Smooth muscle cell (in vitro differentiated cells): ENCODE measurements around the gene MAST4. TPM values are rescaled to one million over a fixed set of nuclear protein-coding genes. Genes with fewer than 3 reads are reported as not detected.
A peak's percentile ranks its signal among the peaks of the same experiment; 100 is the strongest.

Source experiments
- DNase-seq: peaks from one replicate; lab custom pipeline; 2025; ENCODE audit not compliant: unreplicated experiment; lab: John Stamatoyannopoulos, UW
- H2AFZ ChIP-seq: fragments of 200-600 bp; sonication (generic); 2 replicates; pipeline ENCODE4 v1.6.0; 2016; ENCODE audit warnings: antibody characterized with exemption, low read depth, mild to moderate bottlenecking
- H3F3A ChIP-seq: fragments of 200-600 bp; sonication (generic); 2 replicates; pipeline ENCODE4 v1.6.0; 2017; ENCODE audit warnings: antibody characterized with exemption, low read depth
- H3K27ac ChIP-seq: fragments of 200-600 bp; sonication (generic); 2 replicates; pipeline ENCODE4 v1.5.1; 2016; ENCODE audit warnings: low read depth, mild to moderate bottlenecking
- H3K27me3 ChIP-seq: fragments of 200-600 bp; sonication (generic); 2 replicates; pipeline ENCODE4 v1.6.1; 2016; ENCODE audit warnings: low read depth, mild to moderate bottlenecking
- H3K36me3 ChIP-seq: fragments of 200-600 bp; sonication (generic); 2 replicates; pipeline ENCODE4 v1.5.1; 2016; ENCODE audit warnings: low read depth
- H3K4me1 ChIP-seq: fragments of 200-600 bp; sonication (generic); 2 replicates; pipeline ENCODE4 v1.5.1; 2016; ENCODE audit warnings: low read depth
- H3K4me2 ChIP-seq: fragments of 200-600 bp; sonication (generic); 2 replicates; pipeline ENCODE4 v1.6.0; 2016; ENCODE audit warnings: mild to moderate bottlenecking
- H3K4me3 ChIP-seq: fragments of 200-600 bp; sonication (generic); 2 replicates; pipeline ENCODE4 v1.5.1; 2016; ENCODE audit warnings: mild to moderate bottlenecking
- H3K79me2 ChIP-seq: fragments of 200-600 bp; sonication (generic); 2 replicates; pipeline ENCODE4 v1.6.0; 2016; ENCODE audit warnings: low read depth, mild to moderate bottlenecking
- H3K9ac ChIP-seq: fragments of 200-600 bp; sonication (generic); 2 replicates; pipeline ENCODE4 v1.6.0; 2016; ENCODE audit warnings: low read depth
- H3K9me3 ChIP-seq: fragments of 200-600 bp; sonication (generic); replicated peaks from 2 replicates; pipeline ENCODE4 v1.5.1; 2016; ENCODE audit warnings: low read depth
- H4K20me1 ChIP-seq: fragments of 200-600 bp; sonication (generic); 2 replicates; pipeline ENCODE4 v1.6.0; 2016; ENCODE audit warnings: low read depth
- WGBS: methylation state at CpG from one replicate; pipeline ENCODE4 v1.1.7; 2016; ENCODE audit warnings: low lambda C conversion rate; 5-methylcytosine and 5-hydroxymethylcytosine counted together
- polyA plus RNA-seq: library from polyadenylated mRNA; unstranded; fragments of >200 nt; fragmentation: Nextera tagmentation; extraction: Ambion mirVana; gene quantifications from 2 replicates; pipeline ENCODE4 v1.2.1, GENCODE V29; 2016
- total RNA-seq: library from RNA; depleted of rRNA; stranded (reverse); fragments of >200 nt; gene quantifications from 2 replicates; pipeline ENCODE4 v1.2.3, GENCODE V29; 2014
- TF ChIP-seq, protein P1 (sequence below): fragments of 200-600 bp; sonication (generic); IDR thresholded peaks from 2 replicates; pipeline ENCODE4 v1.5.1; 2017; ENCODE audit warnings: borderline replicate concordance, mild to moderate bottlenecking, antibody characterized with exemption; ENCODE audit not compliant: insufficient read depth, poor library complexity, severe bottlenecking

Gene MAST4
- total and polyA plus RNA-seq, 2 experiments from 2014 or later, result 6.3 to 24.0 TPM

DNA sequence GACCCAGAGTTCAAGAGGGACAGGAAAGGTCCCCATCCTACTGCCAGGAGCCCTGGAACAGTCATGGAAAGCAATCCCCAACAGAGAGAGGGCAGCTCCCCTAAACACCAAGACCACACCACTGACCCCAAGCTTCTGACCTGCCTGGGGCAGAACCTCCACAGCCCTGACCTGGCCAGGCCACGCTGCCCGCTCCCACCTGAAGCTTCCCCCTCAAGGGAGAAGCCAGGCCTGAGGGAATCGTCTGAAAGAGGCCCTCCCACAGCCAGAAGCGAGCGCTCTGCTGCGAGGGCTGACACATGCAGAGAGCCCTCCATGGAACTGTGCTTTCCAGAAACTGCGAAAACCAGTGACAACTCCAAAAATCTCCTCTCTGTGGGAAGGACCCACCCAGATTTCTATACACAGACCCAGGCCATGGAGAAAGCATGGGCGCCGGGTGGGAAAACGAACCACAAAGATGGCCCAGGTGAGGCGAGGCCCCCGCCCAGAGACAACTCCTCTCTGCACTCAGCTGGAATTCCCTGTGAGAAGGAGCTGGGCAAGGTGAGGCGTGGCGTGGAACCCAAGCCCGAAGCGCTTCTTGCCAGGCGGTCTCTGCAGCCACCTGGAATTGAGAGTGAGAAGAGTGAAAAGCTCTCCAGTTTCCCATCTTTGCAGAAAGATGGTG is 568.8 kb downstream of the MAST4 start:
- no peak for DNase-seq
- no peaks in the 10 kb centered on the region for H3F3A ChIP-seq
- H3K4me3 ChIP-seq, result no peak overlapping the region
- H3K36me3 ChIP-seq, result no peaks in the 10 kb centered on the region
- no peaks in the 10 kb centered on the region for H3K27me3 ChIP-seq
- H2AFZ ChIP-seq, result no peak overlapping the region
- H3K4me1 ChIP-seq, result peaks cover 4% of the 10 kb centered on the region
- H4K20me1 ChIP-seq, result no peaks in the 10 kb centered on the region
- no peak overlapping the region for H3K9ac ChIP-seq
- H3K9me3 ChIP-seq, result no peaks in the 10 kb centered on the region
- no peaks in the 10 kb centered on the region for H3K79me2 ChIP-seq
- TF ChIP-seq, protein P1, sequence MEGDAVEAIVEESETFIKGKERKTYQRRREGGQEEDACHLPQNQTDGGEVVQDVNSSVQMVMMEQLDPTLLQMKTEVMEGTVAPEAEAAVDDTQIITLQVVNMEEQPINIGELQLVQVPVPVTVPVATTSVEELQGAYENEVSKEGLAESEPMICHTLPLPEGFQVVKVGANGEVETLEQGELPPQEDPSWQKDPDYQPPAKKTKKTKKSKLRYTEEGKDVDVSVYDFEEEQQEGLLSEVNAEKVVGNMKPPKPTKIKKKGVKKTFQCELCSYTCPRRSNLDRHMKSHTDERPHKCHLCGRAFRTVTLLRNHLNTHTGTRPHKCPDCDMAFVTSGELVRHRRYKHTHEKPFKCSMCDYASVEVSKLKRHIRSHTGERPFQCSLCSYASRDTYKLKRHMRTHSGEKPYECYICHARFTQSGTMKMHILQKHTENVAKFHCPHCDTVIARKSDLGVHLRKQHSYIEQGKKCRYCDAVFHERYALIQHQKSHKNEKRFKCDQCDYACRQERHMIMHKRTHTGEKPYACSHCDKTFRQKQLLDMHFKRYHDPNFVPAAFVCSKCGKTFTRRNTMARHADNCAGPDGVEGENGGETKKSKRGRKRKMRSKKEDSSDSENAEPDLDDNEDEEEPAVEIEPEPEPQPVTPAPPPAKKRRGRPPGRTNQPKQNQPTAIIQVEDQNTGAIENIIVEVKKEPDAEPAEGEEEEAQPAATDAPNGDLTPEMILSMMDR, result no peak
- 98% methylated on average over 17 of the region's 17 CpGs for WGBS
- H3K4me2 ChIP-seq, result no peak overlapping the region
- no peak overlapping the region for H3K27ac ChIP-seq

DNA sequence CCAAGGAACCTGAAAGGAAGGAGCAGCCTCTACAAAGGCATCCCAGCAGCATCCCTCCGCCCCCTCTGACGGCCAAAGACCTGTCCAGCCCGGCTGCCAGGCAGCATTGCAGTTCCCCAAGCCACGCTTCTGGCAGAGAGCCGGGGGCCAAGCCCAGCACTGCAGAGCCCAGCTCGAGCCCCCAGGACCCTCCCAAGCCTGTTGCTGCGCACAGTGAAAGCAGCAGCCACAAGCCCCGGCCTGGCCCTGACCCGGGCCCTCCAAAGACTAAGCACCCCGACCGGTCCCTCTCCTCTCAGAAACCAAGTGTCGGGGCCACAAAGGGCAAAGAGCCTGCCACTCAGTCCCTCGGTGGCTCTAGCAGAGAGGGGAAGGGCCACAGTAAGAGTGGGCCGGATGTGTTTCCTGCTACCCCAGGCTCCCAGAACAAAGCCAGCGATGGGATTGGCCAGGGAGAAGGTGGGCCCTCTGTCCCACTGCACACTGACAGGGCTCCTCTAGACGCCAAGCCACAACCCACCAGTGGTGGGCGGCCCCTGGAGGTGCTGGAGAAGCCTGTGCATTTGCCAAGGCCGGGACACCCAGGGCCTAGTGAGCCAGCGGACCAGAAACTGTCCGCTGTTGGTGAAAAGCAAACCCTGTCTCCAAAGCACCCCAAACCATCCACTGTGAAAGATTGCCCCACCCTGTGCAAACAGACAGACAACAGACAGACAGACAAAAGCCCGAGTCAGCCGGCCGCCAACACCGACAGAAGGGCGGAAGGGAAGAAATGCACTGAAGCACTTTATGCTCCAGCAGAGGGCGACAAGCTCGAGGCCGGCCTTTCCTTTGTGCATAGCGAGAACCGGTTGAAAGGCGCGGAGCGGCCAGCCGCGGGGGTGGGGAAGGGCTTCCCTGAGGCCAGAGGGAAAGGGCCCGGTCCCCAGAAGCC is 569.6 kb downstream of the MAST4 start:
- Histone ChIP-seq H4K20me1 (no peaks in the 10 kb centered on the region), H3K4me3 (peak overlapping the region; percentile 29), H3K36me3 (no peaks in the 10 kb centered on the region), H3K4me1 (peaks cover 4% of the 10 kb centered on the region), H3K79me2 (no peaks in the 10 kb centered on the region), H3K4me2 (peak overlapping the region; percentile 80), H3F3A (no peaks in the 10 kb centered on the region), H3K27me3 (no peaks in the 10 kb centered on the region), H3K27ac (no peak overlapping the region), H2AFZ (peak overlapping the region; percentile 82), H3K9me3 (no peaks in the 10 kb centered on the region), H3K9ac (no peak overlapping the region)
- WGBS, result 48% methylated on average over 36 of the region's 36 CpGs
- TF ChIP-seq, protein P1, result peak; percentile 77
- DNase-seq, result peak; percentile 43

DNA sequence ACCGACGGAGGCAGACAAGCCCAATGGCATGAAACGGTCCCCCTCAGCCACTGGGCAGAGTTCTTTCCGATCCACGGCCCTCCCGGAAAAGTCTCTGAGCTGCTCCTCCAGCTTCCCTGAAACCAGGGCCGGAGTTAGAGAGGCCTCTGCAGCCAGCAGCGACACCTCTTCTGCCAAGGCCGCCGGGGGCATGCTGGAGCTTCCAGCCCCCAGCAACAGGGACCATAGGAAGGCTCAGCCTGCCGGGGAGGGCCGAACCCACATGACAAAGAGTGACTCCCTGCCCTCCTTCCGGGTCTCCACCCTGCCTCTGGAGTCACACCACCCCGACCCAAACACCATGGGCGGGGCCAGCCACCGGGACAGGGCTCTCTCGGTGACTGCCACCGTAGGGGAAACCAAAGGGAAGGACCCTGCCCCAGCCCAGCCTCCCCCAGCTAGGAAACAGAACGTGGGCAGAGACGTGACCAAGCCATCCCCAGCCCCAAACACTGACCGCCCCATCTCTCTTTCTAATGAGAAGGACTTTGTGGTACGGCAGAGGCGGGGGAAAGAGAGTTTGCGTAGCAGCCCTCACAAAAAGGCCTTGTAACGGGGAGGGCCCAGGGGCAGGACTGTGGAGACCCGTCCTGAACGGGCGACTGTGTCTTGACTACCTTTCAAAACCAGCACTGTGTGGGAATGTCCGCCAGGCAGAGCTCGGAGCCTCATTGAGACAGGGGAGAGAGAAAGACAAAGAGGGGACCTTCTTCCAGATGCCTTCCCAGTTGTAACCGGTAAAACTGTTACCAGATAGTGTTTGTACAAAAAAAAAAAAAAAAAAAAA is 570.5 kb downstream of the MAST4 start:
- H4K20me1 ChIP-seq, result no peaks in the 10 kb centered on the region
- H3K27ac ChIP-seq, result no peak overlapping the region

More for the DNA sequence above, 570.5 kb downstream of the MAST4 start:
- H3K36me3 ChIP-seq, result no peaks in the 10 kb centered on the region
- H3K79me2 ChIP-seq, result no peaks in the 10 kb centered on the region
- H3F3A ChIP-seq, result no peaks in the 10 kb centered on the region
- TF ChIP-seq, protein P1, result no peak
- DNase-seq, result no peak
- 52% methylated on average over 31 of the region's 31 CpGs for WGBS
- peaks cover 4% of the 10 kb centered on the region for H3K4me1 ChIP-seq
- H3K4me2 ChIP-seq, result peak overlapping the region; percentile 80
- H3K9me3 ChIP-seq, result no peaks in the 10 kb centered on the region
- H3K27me3 ChIP-seq, result no peaks in the 10 kb centered on the region
- H2AFZ ChIP-seq, result peak overlapping the region; percentile 82
- no peak overlapping the region for H3K9ac ChIP-seq
- H3K4me3 ChIP-seq, result peak overlapping the region; percentile 29
